HepG2 (cell line): ENCODE measurements around the gene AHSA1. TPM values are rescaled to one million over a fixed set of nuclear protein-coding genes. Genes with fewer than 3 reads are reported as not detected.

Source experiments
- AGO2 ChIP-seq: fragments of 200-400 bp; formaldehyde crosslinking; optimal IDR thresholded peaks from 2 replicates; pipeline ENCODE3; 2017; ENCODE audit warnings: mild to moderate bottlenecking, low read depth, low read length, moderate library complexity
- CREB1 ChIP-seq, 2 experiments: fragments of 450-650 bp in 1 of 2; IDR thresholded peaks; 2 replicates each; pipeline ENCODE4 v1.6.1; 2016 to 2017; ENCODE audit warnings: control low read depth in 1 of 2, mild to moderate bottlenecking in 1 of 2, missing compliant biosample characterization in 1 of 2, missing genetic modification characterization in 1 of 2
- ELF3 ChIP-seq: IDR thresholded peaks from 2 replicates; pipeline ENCODE4 v1.6.1; 2016; ENCODE audit warnings: missing genetic modification reagents, missing compliant biosample characterization
- HDAC1 ChIP-seq: sonication (generic); formaldehyde crosslinking; IDR thresholded peaks from 2 replicates; pipeline ENCODE4 v1.5.1; 2020; ENCODE audit warnings: mild to moderate bottlenecking, missing genetic modification reagents
- IKZF4 ChIP-seq: sonication (generic); formaldehyde crosslinking; IDR thresholded peaks from 2 replicates; pipeline ENCODE4 v1.5.1; 2020; ENCODE audit warnings: borderline replicate concordance, mild to moderate bottlenecking, low read depth, missing genetic modification reagents; ENCODE audit errors: not compliant biosample characterization
- NFKBIZ ChIP-seq: IDR thresholded peaks from 2 replicates; pipeline ENCODE4 v1.6.1; 2018; ENCODE audit warnings: missing genetic modification reagents, missing compliant biosample characterization
- PHF21A ChIP-seq: sonication (generic); formaldehyde crosslinking; IDR thresholded peaks from 2 replicates; pipeline ENCODE4 v1.5.0; 2020; ENCODE audit warnings: mild to moderate bottlenecking, missing genetic modification reagents
- RXRA ChIP-seq: sonication (generic); formaldehyde crosslinking; IDR thresholded peaks from 2 replicates; pipeline ENCODE4 v1.5.1; 2020; ENCODE audit warnings: missing genetic modification reagents
- SKI ChIP-seq: fragments of 450-650 bp; IDR thresholded peaks from one replicate; pipeline ENCODE4 v1.6.1; 2018; ENCODE audit warnings: mild to moderate bottlenecking; ENCODE audit not compliant: partially characterized antibody
- SP5 ChIP-seq: IDR thresholded peaks from 2 replicates; pipeline ENCODE4 v1.6.1; 2016; ENCODE audit warnings: low read depth, borderline replicate concordance
- SPEN ChIP-seq: sonication (generic); formaldehyde crosslinking; IDR thresholded peaks from 2 replicates; pipeline ENCODE4 v1.5.1; 2020; ENCODE audit warnings: low read depth, mild to moderate bottlenecking, missing genetic modification reagents
- SSRP1 ChIP-seq: IDR thresholded peaks from 2 replicates; pipeline ENCODE4 v1.6.1; 2016; ENCODE audit warnings: control low read depth
- ZIK1 ChIP-seq: sonication (generic); formaldehyde crosslinking; IDR thresholded peaks from 2 replicates; pipeline ENCODE4 v1.5.0; 2020; ENCODE audit warnings: mild to moderate bottlenecking, low read depth, missing genetic modification reagents, borderline replicate concordance
- ZNF354B ChIP-seq: sonication (generic); formaldehyde crosslinking; IDR thresholded peaks from 2 replicates; pipeline ENCODE4 v1.8.0; 2022; ENCODE audit warnings: mild to moderate bottlenecking, missing genetic modification reagents
- ZNF552 ChIP-seq: sonication (generic); formaldehyde crosslinking; IDR thresholded peaks from 2 replicates; pipeline ENCODE4 v1.9.0; 2022; ENCODE audit warnings: missing genetic modification reagents, mild to moderate bottlenecking, borderline replicate concordance
- ZNF558 ChIP-seq: sonication (generic); formaldehyde crosslinking; IDR thresholded peaks from 2 replicates; pipeline ENCODE4 v1.9.0; 2022; ENCODE audit warnings: mild to moderate bottlenecking, missing genetic modification reagents, borderline replicate concordance
- ZNF562 ChIP-seq: sonication (generic); formaldehyde crosslinking; IDR thresholded peaks from 2 replicates; pipeline ENCODE4 v1.8.0; 2022; ENCODE audit warnings: missing genetic modification reagents, borderline replicate concordance
- ZNF569 ChIP-seq: sonication (generic); formaldehyde crosslinking; IDR thresholded peaks from 2 replicates; pipeline ENCODE4 v1.5.0; 2020; ENCODE audit warnings: mild to moderate bottlenecking, missing genetic modification reagents, moderate library complexity, borderline replicate concordance
- ZSCAN31 ChIP-seq: sonication (generic); formaldehyde crosslinking; IDR thresholded peaks from 2 replicates; pipeline ENCODE4 v1.5.0; 2020; ENCODE audit warnings: low read depth, mild to moderate bottlenecking, missing genetic modification reagents
- polyA plus RNA-seq, 8 experiments: library from polyadenylated mRNA; depleted of rRNA in 3 of 8; stranded (reverse) in 7 of 8; unstranded in 1 of 8; fragments of >200 nt; fragmentation: Illumina TruSeq in 4 of 8; extraction: Trizol in 4 of 8; gene quantifications; 2 replicates each; pipeline versions ENCODE4 v1.2.1 to v1.2.3, GENCODE V29; 2011 to 2016; ENCODE audit warnings: low read depth in 4 of 8, missing spikeins in 1 of 8, mixed read lengths in 1 of 8; ENCODE audit not compliant: insufficient read depth in 1 of 8
- total RNA-seq, 5 experiments: library from RNA; depleted of rRNA; stranded (reverse); fragments of >200 nt; fragmentation: Illumina TruSeq; extraction: Trizol; gene quantifications; 2 replicates each; pipeline ENCODE4 v1.2.3, GENCODE V29; 2016; ENCODE audit warnings: low read depth in 1 of 5
- TF ChIP-seq, protein P1 (sequence below): sonication (generic); formaldehyde crosslinking; IDR thresholded peaks from 2 replicates; pipeline ENCODE4 v1.4.0; 2020; ENCODE audit warnings: missing genetic modification reagents, borderline replicate concordance
- TF ChIP-seq, protein P2 (sequence below): sonication (generic); formaldehyde crosslinking; IDR thresholded peaks from 2 replicates; pipeline ENCODE4 v1.4.0; 2020; ENCODE audit warnings: mild to moderate bottlenecking, missing genetic modification reagents, borderline replicate concordance

The AHSA1 gene
- total and polyA plus RNA-seq, 2 of the 13 experiments (the other 11 are each of a cell fraction or from before 2014, with no cell fraction given), result 113 to 241 TPM

DNA sequence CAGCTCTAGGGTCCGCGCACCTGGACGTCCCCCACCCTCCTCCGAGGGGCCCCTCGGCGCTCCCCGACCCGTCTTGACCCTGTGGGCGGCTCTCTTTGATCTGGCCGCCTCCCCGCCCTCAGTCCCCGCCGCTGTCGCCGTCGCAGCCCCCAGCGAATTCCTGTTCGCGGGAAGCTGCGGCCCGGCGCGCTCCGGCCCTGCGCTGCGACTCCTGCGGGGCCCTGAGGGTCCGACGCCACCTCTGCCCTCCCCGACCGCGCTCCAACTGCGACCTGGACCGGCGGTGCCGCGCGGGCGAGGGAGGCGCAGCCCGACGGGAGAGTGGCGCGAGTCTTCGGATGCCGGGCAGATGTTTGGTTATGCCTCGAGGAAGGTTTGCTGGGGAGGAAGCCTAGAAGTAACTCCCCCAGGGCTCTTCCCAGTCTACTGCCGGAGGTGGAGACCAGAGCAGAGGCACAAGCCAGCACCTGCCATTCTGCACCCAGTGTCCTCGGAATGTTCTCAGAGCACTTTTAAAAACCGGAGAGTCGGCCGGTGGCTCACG is 41.2 kb downstream of the AHSA1 start (continued):
- TF ChIP-seq, protein P1, sequence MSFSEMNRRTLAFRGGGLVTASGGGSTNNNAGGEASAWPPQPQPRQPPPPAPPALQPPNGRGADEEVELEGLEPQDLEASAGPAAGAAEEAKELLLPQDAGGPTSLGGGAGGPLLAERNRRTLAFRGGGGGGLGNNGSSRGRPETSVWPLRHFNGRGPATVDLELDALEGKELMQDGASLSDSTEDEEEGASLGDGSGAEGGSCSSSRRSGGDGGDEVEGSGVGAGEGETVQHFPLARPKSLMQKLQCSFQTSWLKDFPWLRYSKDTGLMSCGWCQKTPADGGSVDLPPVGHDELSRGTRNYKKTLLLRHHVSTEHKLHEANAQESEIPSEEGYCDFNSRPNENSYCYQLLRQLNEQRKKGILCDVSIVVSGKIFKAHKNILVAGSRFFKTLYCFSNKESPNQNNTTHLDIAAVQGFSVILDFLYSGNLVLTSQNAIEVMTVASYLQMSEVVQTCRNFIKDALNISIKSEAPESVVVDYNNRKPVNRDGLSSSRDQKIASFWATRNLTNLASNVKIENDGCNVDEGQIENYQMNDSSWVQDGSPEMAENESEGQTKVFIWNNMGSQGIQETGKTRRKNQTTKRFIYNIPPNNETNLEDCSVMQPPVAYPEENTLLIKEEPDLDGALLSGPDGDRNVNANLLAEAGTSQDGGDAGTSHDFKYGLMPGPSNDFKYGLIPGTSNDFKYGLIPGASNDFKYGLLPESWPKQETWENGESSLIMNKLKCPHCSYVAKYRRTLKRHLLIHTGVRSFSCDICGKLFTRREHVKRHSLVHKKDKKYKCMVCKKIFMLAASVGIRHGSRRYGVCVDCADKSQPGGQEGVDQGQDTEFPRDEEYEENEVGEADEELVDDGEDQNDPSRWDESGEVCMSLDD (CRISPR knock-in tag), result no peak
- no peak for TF ChIP-seq NFKBIZ (CRISPR knock-in tag)
- 0 out of 2 replicates have a peak, but pooled peaks have one; percentile 12 for TF ChIP-seq ELF3 (CRISPR knock-in tag)
- peak; percentile 41; the same call in 1 of the 2 replicates for TF ChIP-seq ZNF552
- TF ChIP-seq SP5 (CRISPR knock-in tag), result peak; percentile 58
- 0 out of 2 replicates have a peak, but pooled peaks have one; percentile 38 for TF ChIP-seq ZNF569 (CRISPR knock-in tag)
- no peak for TF ChIP-seq ZNF562
- TF ChIP-seq, protein P2, sequence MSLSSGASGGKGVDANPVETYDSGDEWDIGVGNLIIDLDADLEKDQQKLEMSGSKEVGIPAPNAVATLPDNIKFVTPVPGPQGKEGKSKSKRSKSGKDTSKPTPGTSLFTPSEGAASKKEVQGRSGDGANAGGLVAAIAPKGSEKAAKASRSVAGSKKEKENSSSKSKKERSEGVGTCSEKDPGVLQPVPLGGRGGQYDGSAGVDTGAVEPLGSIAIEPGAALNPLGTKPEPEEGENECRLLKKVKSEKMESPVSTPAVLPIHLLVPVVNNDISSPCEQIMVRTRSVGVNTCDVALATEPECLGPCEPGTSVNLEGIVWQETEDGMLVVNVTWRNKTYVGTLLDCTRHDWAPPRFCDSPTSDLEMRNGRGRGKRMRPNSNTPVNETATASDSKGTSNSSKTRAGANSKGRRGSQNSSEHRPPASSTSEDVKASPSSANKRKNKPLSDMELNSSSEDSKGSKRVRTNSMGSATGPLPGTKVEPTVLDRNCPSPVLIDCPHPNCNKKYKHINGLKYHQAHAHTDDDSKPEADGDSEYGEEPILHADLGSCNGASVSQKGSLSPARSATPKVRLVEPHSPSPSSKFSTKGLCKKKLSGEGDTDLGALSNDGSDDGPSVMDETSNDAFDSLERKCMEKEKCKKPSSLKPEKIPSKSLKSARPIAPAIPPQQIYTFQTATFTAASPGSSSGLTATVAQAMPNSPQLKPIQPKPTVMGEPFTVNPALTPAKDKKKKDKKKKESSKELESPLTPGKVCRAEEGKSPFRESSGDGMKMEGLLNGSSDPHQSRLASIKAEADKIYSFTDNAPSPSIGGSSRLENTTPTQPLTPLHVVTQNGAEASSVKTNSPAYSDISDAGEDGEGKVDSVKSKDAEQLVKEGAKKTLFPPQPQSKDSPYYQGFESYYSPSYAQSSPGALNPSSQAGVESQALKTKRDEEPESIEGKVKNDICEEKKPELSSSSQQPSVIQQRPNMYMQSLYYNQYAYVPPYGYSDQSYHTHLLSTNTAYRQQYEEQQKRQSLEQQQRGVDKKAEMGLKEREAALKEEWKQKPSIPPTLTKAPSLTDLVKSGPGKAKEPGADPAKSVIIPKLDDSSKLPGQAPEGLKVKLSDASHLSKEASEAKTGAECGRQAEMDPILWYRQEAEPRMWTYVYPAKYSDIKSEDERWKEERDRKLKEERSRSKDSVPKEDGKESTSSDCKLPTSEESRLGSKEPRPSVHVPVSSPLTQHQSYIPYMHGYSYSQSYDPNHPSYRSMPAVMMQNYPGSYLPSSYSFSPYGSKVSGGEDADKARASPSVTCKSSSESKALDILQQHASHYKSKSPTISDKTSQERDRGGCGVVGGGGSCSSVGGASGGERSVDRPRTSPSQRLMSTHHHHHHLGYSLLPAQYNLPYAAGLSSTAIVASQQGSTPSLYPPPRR (CRISPR knock-in tag), result 0 out of 2 replicates have a peak, but pooled peaks have one; percentile 37
- peak; percentile 37 for TF ChIP-seq IKZF4 (CRISPR knock-in tag)
- TF ChIP-seq SKI, result peak; percentile 49
- TF ChIP-seq HDAC1 (CRISPR knock-in tag), result peak; percentile 6; the same call in 1 of the 2 replicates
- no peak for TF ChIP-seq CREB1 (IDR thresholded peaks at IDR 0.05)
- TF ChIP-seq CREB1 (CRISPR knock-in tag; IDR thresholded peaks at IDR 0.05), result no peak
- TF ChIP-seq ZNF558 (CRISPR knock-in tag), result peak; percentile 52; the same call in 1 of the 2 replicates
- no peak for TF ChIP-seq ZIK1 (CRISPR knock-in tag)
- TF ChIP-seq PHF21A, result 0 out of 2 replicates have a peak, but pooled peaks have one; percentile 45
- TF ChIP-seq ZSCAN31 (CRISPR knock-in tag), result 0 out of 2 replicates have a peak, but pooled peaks have one; percentile 9
- TF ChIP-seq ZNF354B (CRISPR knock-in tag), result no peak
- TF ChIP-seq SPEN (CRISPR knock-in tag), result peak; percentile 61; the same call in 1 of the 2 replicates
- no peak for TF ChIP-seq SSRP1
- TF ChIP-seq AGO2, result peak; percentile 18
- TF ChIP-seq RXRA (CRISPR knock-in tag), result peak; percentile 66; the same call in 1 of the 2 replicates
